ENCODE results near the gene NDOR1.

Gene NDOR1

GRCh38 chr9:137183980-137184595, 21.4 kb upstream of the NDOR1 start:
- no peak for FAIRE-seq

GRCh38 chr9:137184881-137185660, 20.4 kb upstream of the NDOR1 start:
- FAIRE-seq: no peak

- FAIRE-seq: no peak
Measured at GRCh38 chr9:137185921-137186320, 19.6 kb upstream of the NDOR1 start.

GRCh38 chr9:137186385-137186784, 19.1 kb upstream of the NDOR1 start:
- FAIRE-seq: no peak

- FAIRE-seq: no peak
Measured at GRCh38 chr9:137187386-137187785, 18.1 kb upstream of the NDOR1 start.

- no peak for FAIRE-seq
Measured at GRCh38 chr9:137188086-137188489, 17.4 kb upstream of the NDOR1 start.

- FAIRE-seq: no peak
Measured at GRCh38 chr9:137188490-137189296, 16.8 kb upstream of the NDOR1 start, which contains the start of the genes ANAPC2 and SSNA1. ANAPC2 (minus strand) TSS chr9:137188560; CDS start chr9:137188532, 28 bp downstream. SSNA1 (plus strand) TSS chr9:137188676; CDS start chr9:137188727, 51 bp downstream.

- FAIRE-seq: no peak
Measured at GRCh38 chr9:137189297-137190295, 15.9 kb upstream of the NDOR1 start.

GRCh38 chr9:137190315-137190856, 15.1 kb upstream of the NDOR1 start:
- FAIRE-seq: no peak

GRCh38 chr9:137191245-137191644, 14.3 kb upstream of the NDOR1 start:
- FAIRE-seq: no peak

- FAIRE-seq: no peak
Measured at GRCh38 chr9:137191691-137192447, 13.6 kb upstream of the NDOR1 start.

GRCh38 chr9:137192448-137192780, 13.1 kb upstream of the NDOR1 start:
- FAIRE-seq: no peak

GRCh38 chr9:137192859-137193258, 12.6 kb upstream of the NDOR1 start:
- FAIRE-seq: no peak

- FAIRE-seq: no peak
Measured at GRCh38 chr9:137193771-137194170, 11.7 kb upstream of the NDOR1 start.

GRCh38 chr9:137194388-137194787, 11.1 kb upstream of the NDOR1 start:
- FAIRE-seq: no peak

GRCh38 chr9:137194909-137195308, 10.6 kb upstream of the NDOR1 start:
- no peak for FAIRE-seq

GRCh38 chr9:137195525-137196220, 9.8 kb upstream of the NDOR1 start:
- FAIRE-seq: no peak

- FAIRE-seq: no peak
Measured at GRCh38 chr9:137198051-137198901, 7.2 kb upstream of the NDOR1 start.

- FAIRE-seq: no peak
Measured at GRCh38 chr9:137198902-137199283, 6.6 kb upstream of the NDOR1 start.

Data from endometrium (tissue), 2 donors.